Mesenchymal stem cell (in vitro differentiated cells and primary cell): ENCODE results near the gene VIP. TPM values are rescaled to one million over a fixed set of nuclear protein-coding genes. Genes with fewer than 3 reads are reported as not detected.
"Not testable (repeated sequence)": the region's sequence is repeated elsewhere in the genome, so short reads cannot be mapped to it uniquely, and the experiment has no call there.

Experiments used
- DNase-seq: peaks from one replicate; pipeline ENCODE4 v3.0.0-alpha.2; 2013
- H2AFZ ChIP-seq: one replicate; pipeline ENCODE4 v1.6.1; 2013; ENCODE audit warnings: low read depth, mild to moderate bottlenecking, control low read depth, inconsistent platforms, low read length, moderate library complexity
- H2AK5ac ChIP-seq: 2 replicates; pipeline ENCODE4 v1.6.1; 2013; ENCODE audit warnings: low read length, moderate library complexity, mild to moderate bottlenecking, inconsistent platforms; ENCODE audit not compliant: severe bottlenecking
- H2BK120ac ChIP-seq: one replicate; pipeline ENCODE4 v1.6.1; 2013; ENCODE audit warnings: low read depth, mild to moderate bottlenecking, inconsistent platforms, low read length, moderate library complexity
- H2BK12ac ChIP-seq, 2 experiments: one replicate each; pipeline ENCODE4 v1.6.1; 2013; ENCODE audit warnings: inconsistent platforms in 2 of 2, low read length in 2 of 2, mild to moderate bottlenecking in 2 of 2, moderate library complexity in 2 of 2, control low read depth in 1 of 2
- H2BK15ac ChIP-seq: one replicate; pipeline ENCODE4 v1.6.1; 2013; ENCODE audit warnings: mild to moderate bottlenecking, low read depth, inconsistent platforms; ENCODE audit not compliant: poor library complexity, severe bottlenecking
- H2BK5ac ChIP-seq: 2 replicates; pipeline ENCODE4 v1.6.1; 2013; ENCODE audit warnings: low read depth, mild to moderate bottlenecking, low read length, control low read depth, inconsistent platforms; ENCODE audit not compliant: poor library complexity, severe bottlenecking
- H3K14ac ChIP-seq, 2 experiments: one replicate each; pipeline ENCODE4 v1.6.1; 2013; ENCODE audit warnings: inconsistent platforms in 2 of 2, low read length in 2 of 2, control low read depth in 1 of 2, mild to moderate bottlenecking in 1 of 2, moderate library complexity in 1 of 2
- H3K18ac ChIP-seq, 2 experiments: one replicate each; pipeline ENCODE4 v1.6.1; 2013; ENCODE audit warnings: inconsistent platforms in 2 of 2, low read length in 2 of 2, control low read depth in 1 of 2, low read depth in 1 of 2, mild to moderate bottlenecking in 1 of 2
- H3K23ac ChIP-seq, 2 experiments: one replicate each; pipeline ENCODE4 v1.6.1; 2013; ENCODE audit warnings: inconsistent platforms in 2 of 2, low read length in 2 of 2, mild to moderate bottlenecking in 2 of 2, moderate library complexity in 2 of 2, control low read depth in 1 of 2
- H3K27ac ChIP-seq: 2 replicates; pipeline ENCODE4 v1.5.1; 2013; ENCODE audit warnings: mild to moderate bottlenecking, moderate library complexity, low read length, control low read depth, inconsistent platforms; ENCODE audit not compliant: poor library complexity, severe bottlenecking
- H3K27me3 ChIP-seq, 2 experiments: 2 replicates each; pipeline versions ENCODE4 v1.6.1 to v1.7.0; 2013; ENCODE audit warnings: low read length in 2 of 2, mild to moderate bottlenecking in 2 of 2, moderate library complexity in 2 of 2, control low read depth in 1 of 2, inconsistent platforms in 1 of 2; ENCODE audit not compliant: control insufficient read depth in 1 of 2, insufficient read depth in 1 of 2
- H3K36me3 ChIP-seq, 2 experiments: 2 replicates each; pipeline versions ENCODE4 v1.6.1 to v1.7.0; 2013; ENCODE audit warnings: low read length in 2 of 2, control low read depth in 1 of 2, inconsistent platforms in 1 of 2, low read depth in 1 of 2, mild to moderate bottlenecking in 1 of 2; ENCODE audit not compliant: insufficient read depth in 2 of 2, control insufficient read depth in 1 of 2
- H3K4ac ChIP-seq, 2 experiments: one replicate each; pipeline ENCODE4 v1.6.1; 2013; ENCODE audit warnings: inconsistent platforms in 2 of 2, low read length in 2 of 2, mild to moderate bottlenecking in 2 of 2, moderate library complexity in 2 of 2, control low read depth in 1 of 2, low read depth in 1 of 2
- H3K4me1 ChIP-seq: 2 replicates; pipeline ENCODE4 v1.6.1; 2013; ENCODE audit warnings: low read depth, low read length, control low read depth; ENCODE audit not compliant: control insufficient read depth, insufficient read depth
- H3K4me2 ChIP-seq: 2 replicates; pipeline ENCODE4 v1.6.1; 2013; ENCODE audit warnings: low read length, mild to moderate bottlenecking, inconsistent platforms; ENCODE audit not compliant: poor library complexity, severe bottlenecking
- H3K4me3 ChIP-seq, 2 experiments: 2 replicates each; pipeline versions ENCODE4 v1.5.1 to v1.7.0; 2013; ENCODE audit warnings: low read length in 2 of 2, mild to moderate bottlenecking in 2 of 2, control low read depth in 1 of 2, low read depth in 1 of 2; ENCODE audit not compliant: insufficient read depth in 1 of 2
- H3K79me1 ChIP-seq: replicated peaks from 2 replicates; pipeline ENCODE4 v1.6.1; 2013; ENCODE audit warnings: mild to moderate bottlenecking, control low read depth, low read length, inconsistent platforms; ENCODE audit not compliant: poor library complexity, severe bottlenecking
- H3K9ac ChIP-seq: 2 replicates; pipeline ENCODE4 v1.7.0; 2013; ENCODE audit warnings: mild to moderate bottlenecking, low read length, moderate library complexity
- H3K9me3 ChIP-seq: 2 replicates; pipeline ENCODE4 v1.7.0; 2013; ENCODE audit warnings: mild to moderate bottlenecking, low read length; ENCODE audit not compliant: control insufficient read depth
- H4K8ac ChIP-seq: one replicate; pipeline ENCODE4 v1.6.1; 2013; ENCODE audit warnings: inconsistent platforms, mild to moderate bottlenecking, low read length, moderate library complexity
- H4K91ac ChIP-seq: one replicate; pipeline ENCODE4 v1.6.1; 2013; ENCODE audit warnings: mild to moderate bottlenecking, low read length, inconsistent platforms
- WGBS: methylation state at CpG from one replicate; pipeline ENCODE4 v1.1.7; 2013; ENCODE audit warnings: mixed read lengths; 5-methylcytosine and 5-hydroxymethylcytosine counted together
- polyA plus RNA-seq, 2 experiments: library from polyadenylated mRNA; stranded (reverse); fragments of 200-250 nt; gene quantifications; one replicate each; pipeline ENCODE4 v1.2.3, GENCODE V29; 2013

VIP gene
- not detected for polyA plus RNA-seq (2013, experiment 1 of 2)
- polyA plus RNA-seq (2013, experiment 2 of 2): not detected

DNA sequence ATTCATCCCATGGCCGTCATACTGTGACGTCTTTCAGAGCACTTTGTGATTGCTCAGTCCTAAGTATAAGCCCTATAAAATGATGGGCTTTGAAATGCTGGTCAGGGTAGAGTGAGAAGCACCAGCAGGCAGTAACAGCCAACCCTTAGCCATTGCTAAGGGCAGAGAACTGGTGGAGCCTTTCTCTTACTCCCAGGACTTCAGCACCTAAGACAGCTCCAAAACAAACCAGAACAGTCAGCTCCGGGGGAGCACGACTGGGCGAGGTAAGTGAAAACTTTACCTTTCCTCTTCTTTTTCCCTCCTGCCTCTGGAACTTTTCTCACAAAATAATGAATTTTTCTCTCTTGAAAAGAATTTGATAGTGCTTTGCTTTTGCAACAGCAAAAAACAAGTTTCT lies at the start of gene VIP:
VIP (plus strand) TSS at position 104 of the 400 bp plus-strand sequence. CDS start 1,381 bp downstream, outside the sequence.
- 7% methylated on average over 3 of the region's 5 CpGs for WGBS
- H4K91ac ChIP-seq: no peak within 1 kb of the TSS
- H3K4me1 ChIP-seq: peaks cover 1% of the 10 kb centered on the region

DNA sequence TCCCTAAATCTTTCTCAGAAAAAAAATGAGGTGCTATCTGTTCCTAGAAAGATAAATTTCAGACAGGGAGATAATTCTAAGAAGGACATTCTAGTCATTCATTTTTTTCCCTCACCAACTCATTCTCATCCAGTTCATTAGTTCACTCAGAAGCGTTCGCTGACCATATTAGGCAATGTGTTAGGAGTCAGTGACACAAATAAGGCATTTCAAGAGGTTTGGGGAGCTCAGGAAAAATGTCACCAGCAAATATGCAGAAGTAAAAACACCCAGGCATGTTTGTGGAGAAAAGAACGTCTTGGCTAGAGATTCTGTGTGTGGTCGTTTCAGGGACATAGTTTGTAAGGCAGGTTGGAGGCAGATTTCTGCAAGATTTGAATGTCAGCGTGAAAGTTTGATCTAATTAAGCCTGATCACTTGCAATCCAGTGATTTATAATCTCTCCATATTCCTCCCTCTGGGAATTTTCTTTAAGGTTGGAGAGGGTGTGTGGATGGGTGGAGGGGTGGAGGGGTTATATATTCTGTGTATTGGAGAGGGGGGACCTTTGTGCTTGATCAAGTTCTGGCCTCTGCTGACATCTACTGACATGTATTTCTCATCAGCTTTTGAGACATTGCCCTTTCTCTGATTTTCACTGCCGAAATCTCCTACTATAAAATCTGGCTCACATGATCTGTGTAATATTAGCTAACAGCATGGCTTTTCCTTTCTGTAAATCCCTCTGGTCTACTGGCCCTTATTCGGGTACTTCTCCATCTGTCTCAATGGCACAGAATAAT lies 49.3 kb upstream of the VIP start:
- H2BK120ac ChIP-seq: no peak overlapping the region
- H3K27me3 ChIP-seq: no peaks in the 10 kb centered on the region

More for the DNA sequence above, at the start of gene VIP:
- Histone ChIP-seq H2BK15ac (no peak within 1 kb of the TSS), H3K27me3 (no peaks in the 10 kb centered on the region), H2AK5ac (no peak within 1 kb of the TSS), H2BK12ac (no peak within 1 kb of the TSS), H4K8ac (no peak within 1 kb of the TSS), H3K23ac (no peak within 1 kb of the TSS), H3K9ac (no peak within 1 kb of the TSS), H3K79me1 (no peaks in the 10 kb centered on the region), H3K14ac (no peak within 1 kb of the TSS), H3K9me3 (no peaks in the 10 kb centered on the region), H3K4ac (no peak within 1 kb of the TSS), H2BK5ac (no peak within 1 kb of the TSS), H3K4me2 (no peak within 1 kb of the TSS), H3K27ac (no peak within 1 kb of the TSS), H2AFZ (no peak within 1 kb of the TSS), H3K36me3 (no peaks in the 10 kb centered on the region), H3K18ac (no peak within 1 kb of the TSS), H3K4me3 (no peak within 1 kb of the TSS), H2BK120ac (no peak within 1 kb of the TSS)
- peak; percentile 33 for DNase-seq

DNA sequence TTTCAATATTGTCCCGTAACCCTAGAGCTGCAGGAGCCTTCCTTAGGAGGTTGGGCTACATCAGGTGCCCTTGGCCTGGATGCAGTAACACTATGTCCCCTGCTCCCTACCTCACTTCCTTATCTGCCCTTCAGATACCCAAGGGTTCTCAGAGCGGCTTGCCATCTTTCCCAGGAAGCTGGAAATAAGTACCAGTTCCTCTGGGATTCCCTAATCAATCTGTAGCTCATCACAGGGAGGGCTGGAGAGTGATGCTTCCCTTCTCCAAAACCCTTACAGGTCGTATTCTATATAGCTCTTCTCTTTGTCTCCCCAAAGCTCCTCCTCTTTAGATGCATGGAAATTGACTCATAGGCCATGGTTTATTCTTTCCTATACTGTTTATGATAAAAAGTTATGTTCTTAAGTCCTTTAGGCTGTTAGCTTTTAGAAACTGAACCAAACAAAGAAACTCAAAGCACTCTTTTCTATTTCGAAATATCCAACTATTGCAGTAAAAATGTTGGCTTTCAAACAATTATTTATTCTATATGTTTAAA lies 48.7 kb upstream of the VIP start:
- H3K4me2 ChIP-seq: no peak overlapping the region
- H3K27ac ChIP-seq: no peak overlapping the region
- H4K91ac ChIP-seq: no peak overlapping the region
- H3K23ac ChIP-seq: no peak overlapping the region
- no peak overlapping the region for H2BK5ac ChIP-seq
- no peaks in the 10 kb centered on the region for H3K27me3 ChIP-seq
- H3K14ac ChIP-seq: no peak overlapping the region
- H3K9ac ChIP-seq: no peak overlapping the region
- no peaks in the 10 kb centered on the region for H3K9me3 ChIP-seq
- no peaks in the 10 kb centered on the region for H3K36me3 ChIP-seq
- H2AFZ ChIP-seq: no peak overlapping the region
- no peak overlapping the region for H2BK120ac ChIP-seq
- 49% methylated on average over 2 of the region's 4 CpGs for WGBS
- DNase-seq: no peak
- H2BK12ac ChIP-seq: no peak overlapping the region
- H3K4ac ChIP-seq: no peak overlapping the region
- H2AK5ac ChIP-seq: no peak overlapping the region
- H3K4me3 ChIP-seq: no peak overlapping the region
- no peaks in the 10 kb centered on the region for H3K4me1 ChIP-seq
- H4K8ac ChIP-seq: no peak overlapping the region
- no peaks in the 10 kb centered on the region for H3K79me1 ChIP-seq
- no peak overlapping the region for H3K18ac ChIP-seq
- H2BK15ac ChIP-seq: no peak overlapping the region

More for the DNA sequence above, 49.3 kb upstream of the VIP start:
- H3K23ac ChIP-seq: no peak overlapping the region
- no peaks in the 10 kb centered on the region for H3K4me1 ChIP-seq
- no peak overlapping the region for H3K18ac ChIP-seq
- 59% methylated on average over 7 of the region's 7 CpGs for WGBS
- H4K8ac ChIP-seq: no peak overlapping the region
- no peak overlapping the region for H4K91ac ChIP-seq
- H2AK5ac ChIP-seq: no peak overlapping the region
- no peak overlapping the region for H3K4me2 ChIP-seq
- H3K27ac ChIP-seq: no peak overlapping the region
- H3K79me1 ChIP-seq: no peaks in the 10 kb centered on the region
- H2BK15ac ChIP-seq: no peak overlapping the region
- no peak overlapping the region for H3K9ac ChIP-seq
- no peak overlapping the region for H2BK5ac ChIP-seq
- no peak overlapping the region for H3K4me3 ChIP-seq
- no peaks in the 10 kb centered on the region for H3K36me3 ChIP-seq
- no peak overlapping the region for H3K14ac ChIP-seq
- DNase-seq: no peak
- H2BK12ac ChIP-seq: no peak overlapping the region
- no peak overlapping the region for H2AFZ ChIP-seq
- no peaks in the 10 kb centered on the region for H3K9me3 ChIP-seq
- no peak overlapping the region for H3K4ac ChIP-seq

DNA sequence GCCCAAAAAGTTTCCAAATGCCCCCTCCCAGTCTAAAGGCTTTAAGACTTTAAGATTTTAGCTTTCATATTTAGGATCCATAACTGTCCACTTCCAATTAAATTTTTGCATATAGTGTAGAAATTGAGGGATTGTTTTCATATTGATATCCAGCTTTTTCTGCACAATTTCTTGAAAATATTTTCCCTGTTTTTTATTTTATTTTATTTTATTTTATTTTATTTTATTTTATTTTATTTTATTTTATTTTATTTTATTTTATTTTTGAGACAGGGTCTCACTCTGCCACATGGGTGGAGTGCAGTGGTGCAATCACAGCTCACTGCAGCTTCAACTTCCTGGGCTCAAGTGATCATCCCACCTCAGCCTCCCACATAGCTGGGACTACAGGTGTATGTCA lies 46.8 kb upstream of the VIP start:
- not testable (repeated sequence) for DNase-seq, H4K8ac ChIP-seq, H3K27me3 ChIP-seq, H3K79me1 ChIP-seq, H3K36me3 ChIP-seq, H2BK120ac ChIP-seq, H3K4me2 ChIP-seq, H4K91ac ChIP-seq, H3K14ac ChIP-seq, H2BK12ac ChIP-seq, H2AFZ ChIP-seq, H3K4ac ChIP-seq, H2BK15ac ChIP-seq, H3K9ac ChIP-seq, H2AK5ac ChIP-seq, H3K4me1 ChIP-seq, H3K23ac ChIP-seq, H2BK5ac ChIP-seq, H3K9me3 ChIP-seq, H3K4me3 ChIP-seq, H3K27ac ChIP-seq, H3K18ac ChIP-seq
